Uterus (tissue), 2 donors: ENCODE data around the gene FOXN4.

Source experiments
- CTCF ChIP-seq, 4 experiments: fragments of 200-600 bp in 2 of 4; fragments of 450-650 bp in 2 of 4; sonication (generic) in 2 of 4; IDR thresholded peaks; one replicate each; pipeline ENCODE4 v1.5.1; 2016 to 2019; ENCODE audit warnings: antibody characterized with exemption in 4 of 4, mild to moderate bottlenecking in 2 of 4, moderate library complexity in 1 of 4
- POLR2A ChIP-seq, 2 donors: fragments of 450-650 bp; IDR thresholded peaks; one replicate each; pipeline ENCODE4 v1.6.1; 2016; ENCODE audit warnings: antibody characterized with exemption in 2 of 2, mild to moderate bottlenecking in 1 of 2, moderate library complexity in 1 of 2

- TF ChIP-seq CTCF (IDR thresholded peaks at IDR 0.05) = no peak
- no peak for TF ChIP-seq POLR2A (IDR thresholded peaks at IDR 0.05)
Measured at GRCh38 chr12:109246221-109246620, 62.9 kb downstream of the FOXN4 start.
